Activated CD8-positive, alpha-beta T cell treated with anti-CD3 and anti-CD28 coated beads for 36 hours (primary cell): ENCODE data around the gene PRMT9. TPM values are rescaled to one million over a fixed set of nuclear protein-coding genes. Genes with fewer than 3 reads are reported as not detected.

Source experiments
- ATAC-seq: fragments of 200-7000 bp; cut with Tn5 transposase; one replicate; pipeline ENCODE4 v1.10.0; 2021; ENCODE audit warnings: mild to moderate bottlenecking, moderate library complexity
- CTCF ChIA-PET: fragments of 350-600 bp; sonication (Branson Sonifier 250); formaldehyde crosslinking; loops from one replicate; lab custom pipeline; 2021; ENCODE audit warnings: antibody characterized with exemption; lab: Charles Lee
- POLR2A ChIA-PET: fragments of 350-600 bp; sonication (Branson Sonifier 250); formaldehyde crosslinking; loops from one replicate; lab custom pipeline; 2021; ENCODE audit warnings: antibody characterized with exemption; lab: Charles Lee
- DNase-seq: peaks from one replicate; pipeline ENCODE4 v3.0.0-alpha.2; 2020
- H3K27ac Mint-ChIP-seq: one replicate; pipeline ENCODE4 v1.8.0; 2021; ENCODE audit warnings: mild to moderate bottlenecking, mixed read lengths
- H3K27me3 Mint-ChIP-seq: one replicate; pipeline ENCODE4 v1.8.0; 2021; ENCODE audit warnings: mixed read lengths
- H3K36me3 Mint-ChIP-seq: one replicate; pipeline ENCODE4 v1.8.0; 2021; ENCODE audit warnings: low read depth, mixed read lengths
- H3K4me1 Mint-ChIP-seq: one replicate; pipeline ENCODE4 v1.8.0; 2021; ENCODE audit warnings: low read depth, mixed read lengths
- H3K4me3 Mint-ChIP-seq: one replicate; pipeline ENCODE4 v1.8.0; 2021; ENCODE audit warnings: mild to moderate bottlenecking, moderate library complexity, mixed read lengths
- H3K9me3 Mint-ChIP-seq: one replicate; pipeline ENCODE4 v1.8.0; 2021; ENCODE audit warnings: mixed read lengths
- CTCF ChIP-seq: fragments of 200-600 bp; IDR thresholded peaks from one replicate; pipeline ENCODE4 v1.8.0; 2022; ENCODE audit warnings: antibody characterized with exemption, mild to moderate bottlenecking
- intact Hi-C: fragments of 100-400 bp; cut with micrococcal nuclease; formaldehyde crosslinking; loops from one replicate; pipeline ENCODE4 v1.10.0; 2022
- total RNA-seq, 2 experiments: library from RNA; stranded (reverse); gene quantifications; one replicate each; pipeline ENCODE4 v1.2.3, GENCODE V29; 2021

PRMT9 gene
- total RNA-seq, 2 experiments from 2014 or later: 7.4 to 8.8 TPM

- TF ChIP-seq CTCF: no peak
- Mint-ChIP-seq H3K27me3 (peaks cover 2% of the 10 kb centered on the region), H3K4me1 (no peaks in the 10 kb centered on the region), H3K27ac (no peak overlapping the region), H3K36me3 (no peaks in the 10 kb centered on the region), H3K9me3 (no peaks in the 10 kb centered on the region), H3K4me3 (no peak overlapping the region)
- no peak for ATAC-seq
- POLR2A ChIA-PET: interaction anchor here (0.5 kb wide), 1 partner anchor 356 kb away, joined by 3 read pairs; no protein-coding TSS in a partner anchor
- intact Hi-C loops: no loop called here
- no peak for DNase-seq
- CTCF ChIA-PET: interaction anchor here (1.0 kb wide), 1 partner anchor 256 kb away, joined by 3 read pairs; no protein-coding TSS in a partner anchor
Observed at GRCh38 chr4:147610686-147611085, 73.3 kb downstream of the PRMT9 start.

- CTCF ChIA-PET: interaction anchor here (1.2 kb wide), 1 partner anchor 259 kb away, joined by 5 read pairs; no protein-coding TSS in a partner anchor
- intact Hi-C loops: no loop called here
- H3K36me3 Mint-ChIP-seq: no peaks in the 10 kb centered on the region
Observed at GRCh38 chr4:147607471-147607870, 76.5 kb downstream of the PRMT9 start.

GRCh38 chr4:147605499-147605898 is 78.5 kb downstream of the PRMT9 start:
- CTCF ChIA-PET: interaction anchor here (1.3 kb wide), 1 partner anchor 11 kb away, joined by 3 read pairs; the partner anchor contains the start of gene TMEM184C

More at GRCh38 chr4:147607471-147607870, 76.5 kb downstream of the PRMT9 start:
- Mint-ChIP-seq H3K4me1 (no peaks in the 10 kb centered on the region), H3K27ac (no peak overlapping the region), H3K4me3 (no peak overlapping the region), H3K27me3 (peaks cover 2% of the 10 kb centered on the region), H3K9me3 (no peaks in the 10 kb centered on the region)
- DNase-seq (no peak), ATAC-seq (no peak)
- TF ChIP-seq CTCF: no peak
- POLR2A ChIA-PET: no interaction called here

GRCh38 chr4:147599769-147600168 is 84.2 kb downstream of the PRMT9 start:
- Mint-ChIP-seq H3K4me1 (no peaks in the 10 kb centered on the region), H3K27me3 (no peaks in the 10 kb centered on the region), H3K9me3 (no peaks in the 10 kb centered on the region), H3K36me3 (no peaks in the 10 kb centered on the region), H3K4me3 (no peak overlapping the region), H3K27ac (no peak overlapping the region)
- no peak for TF ChIP-seq CTCF
- ATAC-seq (no peak), DNase-seq (no peak)
- POLR2A ChIA-PET: no interaction called here
- intact Hi-C loops: loop anchor here (10.0 kb wide), 1 partner anchor 265 kb away; no protein-coding TSS in a partner anchor
- CTCF ChIA-PET: interaction anchor here (2.0 to 6.1 kb wide), 3 partner anchors 10 to 266 kb away, joined by 6 to 46 read pairs (median 10); partner anchors contain the start of gene TMEM184C

More at GRCh38 chr4:147605499-147605898, 78.5 kb downstream of the PRMT9 start:
- TF ChIP-seq CTCF: no peak
- no peaks in the 10 kb centered on the region for H3K4me1 Mint-ChIP-seq
- no peak overlapping the region for H3K27ac Mint-ChIP-seq
- peaks cover 2% of the 10 kb centered on the region for H3K27me3 Mint-ChIP-seq
- POLR2A ChIA-PET: no interaction called here
- ATAC-seq: no peak
- H3K4me3 Mint-ChIP-seq: no peak overlapping the region
- no peaks in the 10 kb centered on the region for H3K36me3 Mint-ChIP-seq
- intact Hi-C loops: no loop called here
- no peaks in the 10 kb centered on the region for H3K9me3 Mint-ChIP-seq
- no peak for DNase-seq

- no peaks in the 10 kb centered on the region for H3K36me3 Mint-ChIP-seq
- POLR2A ChIA-PET: no interaction called here
- no peaks in the 10 kb centered on the region for H3K27me3 Mint-ChIP-seq
Observed at GRCh38 chr4:147599206-147599605, 84.8 kb downstream of the PRMT9 start.

More at GRCh38 chr4:147599206-147599605, 84.8 kb downstream of the PRMT9 start:
- intact Hi-C loops: loop anchor here (10.0 kb wide), 1 partner anchor 266 kb away; no protein-coding TSS in a partner anchor
- Mint-ChIP-seq H3K9me3 (no peaks in the 10 kb centered on the region), H3K27ac (no peak overlapping the region), H3K4me3 (no peak overlapping the region), H3K4me1 (no peaks in the 10 kb centered on the region)
- no peak for TF ChIP-seq CTCF
- no peak for ATAC-seq
- no peak for DNase-seq
- CTCF ChIA-PET: interaction anchor here (2.0 to 6.1 kb wide), 3 partner anchors 9 to 267 kb away, joined by 6 to 46 read pairs (median 10); partner anchors contain the start of gene TMEM184C
